Mesothelial cell of epicardium (in vitro differentiated cells): Measurements from ENCODE around the gene KMO. TPM values are rescaled to one million over a fixed set of nuclear protein-coding genes. Genes with fewer than 3 reads are reported as not detected.

ENCODE experiments used
- DNase-seq, 2 experiments: peaks; one replicate each; pipeline ENCODE4 v3.0.0; 2021; ENCODE audit warnings: low spot score in 2 of 2; ENCODE audit not compliant: unreplicated experiment in 2 of 2
- H3K27ac Mint-ChIP-seq: 2 replicates; pipeline ENCODE4 v1.8.0; 2021; ENCODE audit warnings: mixed read lengths
- H3K27me3 Mint-ChIP-seq: 2 replicates; pipeline ENCODE4 v1.8.0; 2021; ENCODE audit warnings: low read depth, mixed read lengths
- H3K36me3 Mint-ChIP-seq: 2 replicates; pipeline ENCODE4 v1.8.0; 2021; ENCODE audit warnings: mixed read lengths
- H3K4me1 Mint-ChIP-seq: 2 replicates; pipeline ENCODE4 v1.8.0; 2021; ENCODE audit warnings: mixed read lengths
- H3K4me3 Mint-ChIP-seq: 2 replicates; pipeline ENCODE4 v1.8.0; 2021; ENCODE audit warnings: mild to moderate bottlenecking, moderate library complexity, mixed read lengths
- H3K9me3 Mint-ChIP-seq: 2 replicates; pipeline ENCODE4 v1.8.0; 2021; ENCODE audit warnings: mixed read lengths
- CTCF ChIP-seq: fragments of 200-600 bp; sonication (generic); IDR thresholded peaks from one replicate; pipeline ENCODE4 v1.5.0; 2021; ENCODE audit warnings: antibody characterized with exemption; ENCODE audit not compliant: unreplicated experiment
- total RNA-seq: library from RNA; stranded (reverse); gene quantifications from 3 replicates; pipeline ENCODE4 v1.2.1, GENCODE V29; 2021

The KMO gene
- total RNA-seq, 1 donor from 2014 or later: not detected

GRCh38 chr1:241499910-241500309, 32.3 kb upstream of the KMO start:
- peaks cover 26% of the 10 kb centered on the region for H3K36me3 Mint-ChIP-seq
- no peak for TF ChIP-seq CTCF
- no peak overlapping the region for H3K4me3 Mint-ChIP-seq
- H3K4me1 Mint-ChIP-seq: no peaks in the 10 kb centered on the region
- H3K27ac Mint-ChIP-seq: no peak overlapping the region
- DNase-seq: no peak
- no peaks in the 10 kb centered on the region for H3K27me3 Mint-ChIP-seq
- no peaks in the 10 kb centered on the region for H3K9me3 Mint-ChIP-seq

GRCh38 chr1:241503444-241503843, 28.7 kb upstream of the KMO start:
- no peak for DNase-seq
- H3K36me3 Mint-ChIP-seq: peaks cover 27% of the 10 kb centered on the region
- H3K27ac Mint-ChIP-seq: no peak overlapping the region
- no peak overlapping the region for H3K4me3 Mint-ChIP-seq
- no peak for TF ChIP-seq CTCF
- no peaks in the 10 kb centered on the region for H3K9me3 Mint-ChIP-seq
- H3K4me1 Mint-ChIP-seq: no peaks in the 10 kb centered on the region
- no peaks in the 10 kb centered on the region for H3K27me3 Mint-ChIP-seq

GRCh38 chr1:241507189-241507863, 24.9 kb upstream of the KMO start:
- no peak for TF ChIP-seq CTCF
- Mint-ChIP-seq H3K9me3 (no peaks in the 10 kb centered on the region), H3K27me3 (no peaks in the 10 kb centered on the region), H3K4me3 (no peak overlapping the region), H3K4me1 (no peaks in the 10 kb centered on the region), H3K27ac (no peak overlapping the region), H3K36me3 (peaks cover 26% of the 10 kb centered on the region)
- no peak for DNase-seq

GRCh38 chr1:241513378-241513777, 18.8 kb upstream of the KMO start:
- Mint-ChIP-seq H3K36me3 (peaks cover 18% of the 10 kb centered on the region), H3K27me3 (no peaks in the 10 kb centered on the region), H3K9me3 (no peaks in the 10 kb centered on the region), H3K27ac (no peak overlapping the region), H3K4me1 (peaks cover 10% of the 10 kb centered on the region), H3K4me3 (no peak overlapping the region)
- no peak for TF ChIP-seq CTCF
- DNase-seq: no peak

GRCh38 chr1:241518476-241519307, 13.5 kb upstream of the KMO start:
- Mint-ChIP-seq H3K4me3 (peak overlapping the region; percentile 82), H3K27me3 (peaks cover 20% of the 10 kb centered on the region), H3K4me1 (peaks cover 10% of the 10 kb centered on the region), H3K27ac (peak overlapping the region; percentile 57), H3K9me3 (no peaks in the 10 kb centered on the region), H3K36me3 (peaks cover 13% of the 10 kb centered on the region)
- TF ChIP-seq CTCF: no peak
- DNase-seq: peak; percentile 22 to 56
